Lower lobe of right lung (tissue), 2 donors: Measurements from ENCODE around the gene CPNE2. TPM values are rescaled to one million over a fixed set of nuclear protein-coding genes. Genes with fewer than 3 reads are reported as not detected.
A peak's percentile ranks its signal among the peaks of the same experiment; 100 is the strongest.

Source experiments
- ATAC-seq, 2 donors: fragments of 200-7000 bp; cut with Tn5 transposase; one replicate each; pipeline ENCODE4 v1.9.1; 2020 to 2022; ENCODE audit warnings: mild to moderate bottlenecking in 2 of 2, moderate library complexity in 2 of 2
- DNase-seq: peaks from one replicate; pipeline ENCODE4 v3.0.0-alpha.2; 2020
- H3K27ac ChIP-seq: fragments of 200-600 bp; one replicate; pipeline ENCODE4 v1.8.0; 2022
- H3K27me3 ChIP-seq: fragments of 200-600 bp; one replicate; pipeline ENCODE4 v1.8.0; 2022; ENCODE audit warnings: low read depth
- H3K36me3 ChIP-seq: fragments of 200-600 bp; one replicate; pipeline ENCODE4 v1.8.0; 2022; ENCODE audit warnings: mild to moderate bottlenecking
- H3K4me1 ChIP-seq: fragments of 200-600 bp; one replicate; pipeline ENCODE4 v1.8.0; 2022
- H3K4me3 ChIP-seq: fragments of 200-600 bp; one replicate; pipeline ENCODE4 v1.8.0; 2022; ENCODE audit warnings: mild to moderate bottlenecking
- H3K9me3 ChIP-seq: fragments of 200-600 bp; one replicate; pipeline ENCODE4 v1.8.0; 2022
- CTCF ChIP-seq: fragments of 200-600 bp; IDR thresholded peaks from one replicate; pipeline ENCODE4 v1.8.0; 2022; ENCODE audit warnings: antibody characterized with exemption, mild to moderate bottlenecking
- intact Hi-C: fragments of 100-400 bp; cut with DNase I; formaldehyde crosslinking; loops from one replicate; pipeline ENCODE4 v1.11.0; 2022
- long read RNA-seq: library from polyadenylated mRNA; unstranded; transcript quantifications from one replicate; pipeline ENCODE4 v2.0.0, GENCODE V29; 2021
- total RNA-seq: library from RNA; stranded (reverse); fragmentation: NEBNext Ultra II Directional; extraction: Animal tissue kit (Norgen Biotek cat#: 25700); gene quantifications from one replicate; pipeline ENCODE4 v1.2.1, GENCODE V29; 2021
- donor health status: DM: no; HTN: yes; CAD: no; lungs with severe emphysema.

The CPNE2 gene
- 55.3 TPM for total RNA-seq
- long read RNA-seq, transcript CPNE2-209 (2 exons, 901 nt): minor isoform, 5 of 157 reads
- long read RNA-seq, transcript CPNE2-201 (16 exons, 2,645 nt): major isoform, 118 of 157 reads
- long read RNA-seq, partial matches to known transcripts: 7 of 157 reads
- long read RNA-seq, other reads (novel, unspliced or antisense): 23 of 157 reads

GRCh38 chr16:57091975-57092785 is at the start of gene CPNE2:
TSS of gene CPNE2 (plus strand) at chr16:57092583. CDS start at chr16:57110743, 18,160 bp downstream.
- intact Hi-C loops: no loop called here
- H3K9me3 ChIP-seq: no peaks in the 10 kb centered on the region
- H3K4me1 ChIP-seq: peaks cover 42% of the 10 kb centered on the region
- peak within 1 kb of the TSS; percentile 87 for H3K4me3 ChIP-seq
- no peaks in the 10 kb centered on the region for H3K27me3 ChIP-seq
- peak; percentile 81 to 86 for ATAC-seq
- no peaks in the 10 kb centered on the region for H3K36me3 ChIP-seq
- TF ChIP-seq CTCF: no peak
- peak within 1 kb of the TSS; percentile 91 for H3K27ac ChIP-seq
- DNase-seq: peak; percentile 76

- intact Hi-C loops: no loop called here
- peaks cover 59% of the 10 kb centered on the region for H3K36me3 ChIP-seq
Observed at GRCh38 chr16:57043248-57043647, 49.1 kb upstream of the CPNE2 start.

GRCh38 chr16:57044931-57045693 is 47.3 kb upstream of the CPNE2 start:
- no peak overlapping the region for H3K27ac ChIP-seq
- DNase-seq (no peak), ATAC-seq (no peak)
- peak overlapping the region; percentile 5 for H3K4me3 ChIP-seq
- no peaks in the 10 kb centered on the region for H3K9me3 ChIP-seq
- peaks cover 63% of the 10 kb centered on the region for H3K36me3 ChIP-seq
- peaks cover 26% of the 10 kb centered on the region for H3K4me1 ChIP-seq
- intact Hi-C loops: no loop called here
- no peaks in the 10 kb centered on the region for H3K27me3 ChIP-seq
- no peak for TF ChIP-seq CTCF

More at GRCh38 chr16:57043248-57043647, 49.1 kb upstream of the CPNE2 start:
- H3K4me1 ChIP-seq: peaks cover 44% of the 10 kb centered on the region
- H3K27ac ChIP-seq: no peak overlapping the region
- H3K9me3 ChIP-seq: no peaks in the 10 kb centered on the region
- no peaks in the 10 kb centered on the region for H3K27me3 ChIP-seq
- DNase-seq (no peak), ATAC-seq (no peak)
- TF ChIP-seq CTCF: no peak
- no peak overlapping the region for H3K4me3 ChIP-seq

GRCh38 chr16:57045694-57046381 is 46.5 kb upstream of the CPNE2 start:
- H3K27ac ChIP-seq: no peak overlapping the region
- peak overlapping the region; percentile 5 for H3K4me3 ChIP-seq
- TF ChIP-seq CTCF: peak; percentile 54
- DNase-seq: peak; percentile 64
- H3K4me1 ChIP-seq: peaks cover 20% of the 10 kb centered on the region
- H3K9me3 ChIP-seq: no peaks in the 10 kb centered on the region
- H3K27me3 ChIP-seq: no peaks in the 10 kb centered on the region
- H3K36me3 ChIP-seq: peaks cover 61% of the 10 kb centered on the region
- intact Hi-C loops: no loop called here
- ATAC-seq: peak; percentile 55 to 68

- DNase-seq: no peak
- intact Hi-C loops: no loop called here
- H3K4me3 ChIP-seq: no peak overlapping the region
- peaks cover 9% of the 10 kb centered on the region for H3K4me1 ChIP-seq
- H3K36me3 ChIP-seq: peaks cover 62% of the 10 kb centered on the region
- TF ChIP-seq CTCF: no peak
- no peak overlapping the region for H3K27ac ChIP-seq
- H3K27me3 ChIP-seq: no peaks in the 10 kb centered on the region
- H3K9me3 ChIP-seq: no peaks in the 10 kb centered on the region
- ATAC-seq: no peak
Observed at GRCh38 chr16:57048095-57048494, 44.3 kb upstream of the CPNE2 start.
